ENCODE measurements around the gene SLC9A3.

Gene SLC9A3

DNA sequence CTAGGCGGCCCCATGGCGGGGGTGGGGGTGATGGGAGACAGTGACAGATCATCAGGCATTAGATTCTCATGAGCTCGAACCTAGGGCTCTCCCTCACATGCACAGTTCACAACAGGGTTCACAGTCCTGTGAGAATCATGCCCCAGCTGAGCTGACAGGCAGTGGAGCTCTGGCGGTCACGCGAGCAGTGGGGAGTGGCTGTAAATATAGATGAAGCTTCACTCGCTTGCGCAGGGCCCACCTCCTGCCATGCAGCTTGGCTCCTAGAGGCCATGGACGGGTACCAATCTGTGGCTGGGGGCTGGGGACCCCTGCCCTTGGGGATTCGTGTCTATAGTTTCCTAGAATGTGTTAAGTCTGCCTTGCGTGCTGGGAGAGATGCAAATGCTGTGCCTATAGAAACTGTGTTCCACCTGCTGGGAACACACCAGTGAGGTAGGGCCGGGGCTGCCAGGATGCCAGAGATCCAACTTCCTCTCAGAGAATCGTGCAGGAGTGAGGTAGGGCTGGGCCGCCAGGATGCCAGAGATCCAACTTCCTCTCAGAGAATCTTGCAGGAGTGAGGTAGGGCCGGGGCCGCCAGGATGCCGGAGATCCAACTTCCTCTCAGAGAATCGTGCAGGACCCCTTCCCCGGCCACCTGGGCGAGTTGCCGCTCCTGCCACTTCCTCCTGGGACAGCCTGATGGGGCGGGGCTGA, 95.3 kb downstream of the SLC9A3 start:
- in situ Hi-C loops (cut with MboI; ENCODE audit: low pct_unique_long_range_greater_than_20kb, low sequenced_read_pairs, unreplicated experiment) = no loop called here
- TF ChIP-seq, protein P1, sequence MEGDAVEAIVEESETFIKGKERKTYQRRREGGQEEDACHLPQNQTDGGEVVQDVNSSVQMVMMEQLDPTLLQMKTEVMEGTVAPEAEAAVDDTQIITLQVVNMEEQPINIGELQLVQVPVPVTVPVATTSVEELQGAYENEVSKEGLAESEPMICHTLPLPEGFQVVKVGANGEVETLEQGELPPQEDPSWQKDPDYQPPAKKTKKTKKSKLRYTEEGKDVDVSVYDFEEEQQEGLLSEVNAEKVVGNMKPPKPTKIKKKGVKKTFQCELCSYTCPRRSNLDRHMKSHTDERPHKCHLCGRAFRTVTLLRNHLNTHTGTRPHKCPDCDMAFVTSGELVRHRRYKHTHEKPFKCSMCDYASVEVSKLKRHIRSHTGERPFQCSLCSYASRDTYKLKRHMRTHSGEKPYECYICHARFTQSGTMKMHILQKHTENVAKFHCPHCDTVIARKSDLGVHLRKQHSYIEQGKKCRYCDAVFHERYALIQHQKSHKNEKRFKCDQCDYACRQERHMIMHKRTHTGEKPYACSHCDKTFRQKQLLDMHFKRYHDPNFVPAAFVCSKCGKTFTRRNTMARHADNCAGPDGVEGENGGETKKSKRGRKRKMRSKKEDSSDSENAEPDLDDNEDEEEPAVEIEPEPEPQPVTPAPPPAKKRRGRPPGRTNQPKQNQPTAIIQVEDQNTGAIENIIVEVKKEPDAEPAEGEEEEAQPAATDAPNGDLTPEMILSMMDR (IDR thresholded peaks at IDR 0.05; ENCODE audit: extremely low read depth, insufficient read depth, missing control alignments) = no peak
- peak; percentile 18 for DNase-seq (ENCODE audit: low spot score)

DNA sequence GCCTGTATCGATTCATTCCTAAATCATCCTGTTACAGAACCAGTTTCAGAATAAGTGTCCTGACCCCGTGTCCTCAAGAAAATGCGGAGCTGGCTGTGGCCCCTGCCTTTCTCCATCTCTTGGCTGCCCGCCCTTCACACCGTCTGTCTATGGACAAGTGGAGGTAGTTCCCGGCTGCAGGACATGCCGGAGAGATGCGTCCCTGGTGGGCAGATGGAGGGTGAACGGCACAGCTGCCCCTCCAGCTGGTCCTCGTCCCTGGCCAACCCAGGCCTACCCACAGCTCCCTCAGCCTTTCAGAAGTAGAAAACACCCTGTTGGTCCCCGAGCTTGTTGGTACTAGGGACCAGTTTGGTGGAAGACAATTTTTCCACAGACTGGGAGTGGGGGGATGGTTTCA, 96.0 kb downstream of the SLC9A3 start:
- no peak for DNase-seq (ENCODE audit: low spot score)
- TF ChIP-seq, protein P1 (IDR thresholded peaks at IDR 0.05; ENCODE audit: extremely low read depth, insufficient read depth, missing control alignments) = no peak
- in situ Hi-C loops (cut with MboI; ENCODE audit: low pct_unique_long_range_greater_than_20kb, low sequenced_read_pairs, unreplicated experiment) = no loop called here

DNA sequence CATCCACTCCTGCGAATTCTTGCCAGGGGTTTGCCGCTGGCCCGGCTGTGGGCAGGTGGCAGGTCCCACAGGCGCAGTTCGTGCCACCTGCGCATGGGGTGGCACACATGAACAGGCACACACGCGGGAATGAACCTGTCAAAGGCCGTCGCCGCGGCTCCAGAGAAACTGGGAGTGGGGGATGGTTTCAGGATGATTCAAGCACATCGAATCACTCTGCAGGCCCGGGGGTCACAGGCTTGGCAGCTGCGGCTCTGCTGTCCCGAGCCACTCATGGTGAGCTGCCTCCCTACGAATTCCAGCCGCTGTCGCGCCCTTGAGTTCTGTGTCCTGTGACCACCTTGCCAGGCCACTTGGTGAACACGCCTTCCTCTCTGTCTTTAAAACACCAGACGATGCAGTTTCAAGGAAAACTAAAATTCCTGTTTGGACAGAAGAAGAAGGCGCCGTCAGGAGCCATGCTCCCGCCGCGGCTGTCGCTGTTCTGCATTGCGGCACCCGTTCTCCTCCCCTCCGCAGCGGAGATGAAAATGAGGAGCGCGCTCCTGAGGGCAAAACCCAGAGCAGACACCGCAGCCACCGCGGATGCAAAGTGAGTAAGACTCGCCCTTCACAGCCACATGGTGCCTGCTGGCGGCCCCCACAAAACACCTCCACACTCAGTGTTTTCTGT, 96.7 kb downstream of the SLC9A3 start:
- TF ChIP-seq, protein P1 (IDR thresholded peaks at IDR 0.05; ENCODE audit: extremely low read depth, insufficient read depth, missing control alignments) = no peak
- in situ Hi-C loops (cut with MboI; ENCODE audit: low pct_unique_long_range_greater_than_20kb, low sequenced_read_pairs, unreplicated experiment) = no loop called here
- peak; percentile 26 for DNase-seq (ENCODE audit: low spot score)

DNA sequence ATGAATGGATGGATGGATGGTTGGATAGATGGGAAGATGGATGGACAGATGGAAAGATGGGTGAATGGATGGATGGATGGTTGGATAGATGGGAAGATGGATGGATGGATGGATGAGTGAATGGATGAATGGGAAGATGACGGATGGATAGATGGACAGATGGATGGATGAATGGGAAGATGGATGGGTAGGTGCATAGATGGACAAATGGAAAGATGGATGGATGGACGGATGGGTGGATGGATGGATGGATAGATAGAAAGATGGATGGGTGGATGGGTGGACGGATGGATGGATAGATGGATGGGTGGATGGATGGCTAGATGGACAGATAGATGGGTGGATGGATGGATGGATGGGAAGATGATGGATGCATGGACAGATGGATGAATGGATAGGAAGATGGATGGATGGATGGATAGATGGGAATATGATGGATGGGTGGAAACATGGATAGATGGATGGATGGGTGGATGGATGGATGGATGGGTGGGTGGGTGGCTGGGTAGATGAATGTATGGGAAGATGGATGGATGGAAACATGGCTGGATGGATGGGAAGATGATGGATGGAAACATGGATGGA, 97.8 kb downstream of the SLC9A3 start:
- TF ChIP-seq, protein P1 (IDR thresholded peaks at IDR 0.05; ENCODE audit: extremely low read depth, insufficient read depth, missing control alignments) = no peak
- DNase-seq (ENCODE audit: low spot score) = no peak
- in situ Hi-C loops (cut with MboI; ENCODE audit: low pct_unique_long_range_greater_than_20kb, low sequenced_read_pairs, unreplicated experiment) = no loop called here

DNA sequence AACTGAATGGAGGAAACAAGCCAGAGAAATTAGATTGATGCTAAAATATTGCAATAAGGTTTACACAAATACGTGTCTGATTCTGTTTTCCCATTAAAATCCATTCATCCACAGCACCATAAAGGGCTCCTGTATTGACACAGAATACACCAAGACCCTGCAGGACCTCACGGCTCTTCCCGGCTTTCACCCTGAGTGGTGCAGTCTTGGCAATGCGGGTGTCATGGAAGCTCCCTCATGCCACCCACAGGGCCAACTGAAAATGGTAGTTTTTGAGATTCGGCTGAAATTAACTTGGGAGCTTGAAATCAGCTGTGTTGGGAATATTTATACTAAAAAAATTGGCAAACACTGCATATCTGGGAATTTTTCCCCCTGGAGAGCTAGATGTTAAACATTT, 98.5 kb downstream of the SLC9A3 start:
- in situ Hi-C loops (cut with MboI; ENCODE audit: low pct_unique_long_range_greater_than_20kb, low sequenced_read_pairs, unreplicated experiment) = no loop called here
- TF ChIP-seq, protein P1 (IDR thresholded peaks at IDR 0.05; ENCODE audit: extremely low read depth, insufficient read depth, missing control alignments) = no peak
- no peak for DNase-seq (ENCODE audit: low spot score)

DNA sequence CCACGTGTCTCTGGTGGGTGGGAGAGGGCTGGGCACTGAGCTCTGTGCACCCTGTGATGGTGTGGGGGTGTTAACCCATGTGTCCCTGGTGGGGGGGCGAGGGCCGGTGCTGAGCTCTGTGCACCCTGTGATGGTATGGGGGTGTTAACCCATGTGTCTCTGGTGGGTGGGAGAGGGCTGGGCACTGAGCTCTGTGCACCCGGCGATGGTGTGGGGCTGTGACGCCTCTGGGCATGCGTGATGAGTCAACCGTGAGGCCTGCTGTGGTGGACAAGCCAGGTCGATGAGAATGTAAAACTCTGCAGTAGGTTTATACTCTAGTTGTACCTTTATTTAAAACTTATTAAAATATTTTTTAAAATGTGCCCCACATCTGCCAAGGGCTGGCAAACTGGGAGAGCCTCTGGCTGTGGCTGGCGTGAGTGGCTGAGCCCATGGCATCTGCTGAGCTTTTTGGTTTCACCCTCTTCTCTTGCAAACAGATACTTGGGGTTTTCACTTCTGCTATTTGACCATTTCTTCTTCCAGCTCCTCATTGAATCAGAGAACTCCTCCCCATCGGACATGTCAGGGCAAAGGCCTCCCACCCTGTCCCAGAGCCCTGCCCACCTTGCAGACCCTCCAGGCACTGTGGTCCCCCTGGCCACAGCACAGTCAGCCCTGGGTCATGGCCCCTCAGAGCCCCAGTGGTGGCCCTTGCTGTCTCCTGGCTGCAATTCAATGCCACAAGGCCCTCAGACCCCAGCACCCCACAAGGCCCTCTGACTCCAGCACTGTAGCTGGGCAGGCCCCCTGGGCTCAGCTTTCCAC, 99.7 kb downstream of the SLC9A3 start:
- peak; percentile 88 for DNase-seq (ENCODE audit: low spot score)
- TF ChIP-seq, protein P1 (IDR thresholded peaks at IDR 0.05; ENCODE audit: extremely low read depth, insufficient read depth, missing control alignments) = no peak
- in situ Hi-C loops (cut with MboI; ENCODE audit: low pct_unique_long_range_greater_than_20kb, low sequenced_read_pairs, unreplicated experiment) = no loop called here

Data from GM13977 (cell line).